ENCODE measurements around the gene TAF15.

TAF15 gene

DNA sequence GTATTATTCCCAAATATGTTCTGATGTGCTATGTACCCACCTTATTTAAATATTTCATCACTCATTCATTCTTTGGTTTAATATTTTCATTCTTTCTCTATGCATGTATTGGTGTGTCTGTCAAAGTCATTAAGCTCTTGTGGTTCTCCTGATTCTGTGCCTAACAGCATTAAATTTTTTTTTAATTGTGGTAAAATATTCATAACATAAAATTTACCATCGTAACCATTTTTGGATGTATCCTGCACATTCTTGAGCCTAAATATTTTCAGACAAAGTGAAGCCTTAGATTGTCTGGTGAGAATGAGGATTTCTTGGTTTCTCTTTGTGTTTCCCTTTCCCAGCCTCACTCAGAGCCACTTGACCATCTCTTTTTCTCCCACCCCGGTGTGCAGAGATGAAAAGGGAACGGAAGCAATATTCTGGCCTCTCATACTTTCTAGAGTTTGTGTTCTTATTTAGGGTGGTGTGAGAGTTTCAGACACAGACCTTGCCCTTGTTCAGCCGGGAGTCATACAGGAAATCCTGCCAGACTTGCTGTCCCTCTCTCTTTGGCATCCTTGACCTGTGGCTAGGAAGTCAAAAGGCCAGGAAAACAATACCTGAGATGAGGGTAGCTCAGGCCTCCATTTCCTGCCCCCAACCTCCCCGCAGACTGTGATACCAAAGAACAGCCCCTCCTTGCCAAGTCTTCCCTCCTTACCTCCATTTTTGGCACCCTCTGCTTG is 66.0 kb downstream of the TAF15 start:
- no peak for DNase-seq

DNA sequence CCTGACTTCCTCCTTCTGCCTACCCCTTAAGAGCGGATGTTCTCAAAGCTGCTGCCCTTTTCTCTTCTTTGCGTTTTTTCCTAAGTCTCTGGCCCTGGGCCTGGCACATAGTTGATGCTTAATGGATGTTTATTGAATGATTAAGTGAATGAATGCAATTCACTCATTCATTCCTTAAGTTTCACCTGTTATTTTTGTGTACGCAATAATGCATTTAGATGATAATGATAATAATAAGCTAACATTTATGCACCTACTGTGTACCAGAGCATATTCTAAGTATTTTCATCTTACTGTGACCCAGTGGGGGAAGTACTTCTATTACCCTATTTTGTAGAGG is 66.5 kb downstream of the TAF15 start:
- no peak for DNase-seq

DNA sequence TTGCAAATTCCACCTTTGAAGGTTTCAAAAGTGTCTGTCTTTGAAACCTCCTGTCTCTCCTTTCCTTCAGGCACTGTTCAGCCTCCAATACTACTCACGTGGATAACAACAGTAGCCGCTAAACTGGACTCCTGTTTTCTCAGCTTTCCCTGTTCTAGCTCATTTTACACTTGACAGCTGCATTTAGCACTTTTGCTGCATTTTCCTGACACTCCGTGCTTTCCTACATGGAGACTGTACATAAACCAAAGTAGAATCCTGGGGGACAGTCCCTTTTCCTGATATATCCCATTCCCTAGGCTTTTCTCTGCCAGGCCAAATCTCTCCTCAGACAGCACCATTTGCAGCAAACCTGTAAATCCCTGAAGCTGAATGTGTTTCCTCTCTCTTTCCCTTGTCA is 67.2 kb downstream of the TAF15 start:
- no peak for DNase-seq

DNA sequence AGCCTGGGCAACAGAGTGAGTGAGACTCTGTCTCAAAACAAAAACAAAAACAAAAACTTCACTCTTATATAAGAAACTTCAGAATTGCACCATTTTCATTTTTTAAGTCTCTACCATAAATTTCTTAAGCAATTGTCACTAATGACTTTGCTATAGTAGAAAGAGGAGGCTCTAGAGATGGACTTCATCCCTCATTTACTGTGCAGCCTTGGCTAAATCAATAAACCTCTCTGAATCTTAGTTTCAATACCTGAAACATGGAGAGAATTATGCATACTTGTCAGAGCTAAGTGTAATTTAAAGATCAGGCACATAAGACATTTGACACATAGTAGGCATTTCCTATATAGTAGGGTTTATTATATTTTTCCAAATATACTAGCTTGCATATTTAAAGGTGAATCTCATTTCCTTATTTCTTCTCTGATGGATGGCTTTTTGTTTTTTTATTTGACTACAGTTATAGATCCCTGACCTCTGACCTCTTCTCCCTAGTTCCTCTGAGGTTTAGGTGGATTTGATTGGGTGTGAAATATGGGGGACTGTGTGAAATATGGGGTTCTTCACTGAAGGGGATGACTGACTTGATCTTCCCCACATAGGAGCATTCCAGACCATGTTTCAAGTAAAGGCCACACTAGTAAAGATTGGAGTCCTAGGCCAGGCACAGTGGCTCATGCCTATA is 68.2 kb downstream of the TAF15 start:
- DNase-seq, result no peak

DNA sequence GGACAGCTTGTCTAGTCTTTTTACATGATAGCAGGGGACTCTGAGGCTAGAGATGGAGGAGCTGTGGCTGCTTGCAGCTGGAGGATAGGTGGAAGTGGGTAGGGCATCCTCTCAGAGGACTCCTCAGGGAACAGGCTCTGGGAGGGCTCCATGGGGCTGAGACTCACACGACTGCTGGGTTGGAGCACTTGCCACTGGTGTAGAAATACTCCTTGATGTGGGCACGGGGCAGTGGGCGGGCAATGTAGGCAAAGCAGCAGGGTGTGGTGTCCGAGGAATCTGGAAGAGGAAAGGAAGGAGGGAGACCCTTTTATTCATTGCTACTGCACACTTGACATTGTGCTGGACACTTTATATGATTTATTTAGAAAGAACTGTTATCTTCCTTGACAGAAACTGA is 69.1 kb downstream of the TAF15 start:
- no peak for DNase-seq

DNA sequence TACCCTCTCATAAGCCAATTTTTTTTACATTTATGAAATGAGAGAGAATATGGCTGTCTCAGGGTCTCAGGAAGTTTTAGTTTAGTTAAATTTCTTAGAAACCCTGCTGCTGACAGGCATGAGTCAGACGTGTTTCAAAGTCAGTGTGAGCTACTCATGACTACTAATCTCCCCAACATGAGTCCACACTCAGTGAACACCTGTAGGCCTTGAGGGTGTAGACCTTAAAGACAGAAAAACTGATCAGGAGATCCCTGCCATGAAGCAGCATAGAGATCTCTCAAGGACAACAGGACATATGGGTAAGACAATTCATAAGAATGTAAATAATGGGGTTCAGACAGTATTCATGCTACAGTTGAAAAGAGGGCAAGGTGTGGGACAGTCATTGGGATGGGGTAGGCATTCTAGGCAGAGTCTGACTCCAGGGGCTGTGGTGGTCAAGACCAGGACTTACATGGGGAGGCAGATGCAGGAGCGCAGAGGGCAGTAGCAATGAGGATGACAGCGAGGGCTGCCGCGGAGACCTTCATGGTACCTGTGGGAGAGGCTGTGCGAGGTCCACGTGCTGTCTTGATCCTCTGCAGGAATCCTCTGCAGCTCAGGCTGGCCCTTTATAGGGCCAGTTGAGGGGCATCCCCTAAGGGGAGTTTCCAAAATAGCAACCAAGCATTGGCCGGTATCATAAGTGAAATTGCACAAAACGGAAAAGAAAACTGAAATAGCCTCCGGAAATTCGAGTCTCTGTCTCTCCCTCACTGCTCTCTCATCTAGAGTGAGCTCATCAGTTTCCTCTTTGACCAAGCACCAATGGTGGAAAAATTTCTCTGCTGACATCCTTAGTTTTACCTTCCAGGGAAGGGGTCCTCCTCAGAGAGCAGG is 70.7 kb downstream of the TAF15 start, which contains the start of gene CCL5:
TSS of gene CCL5 (minus strand) at position 588 of the 882 bp plus-strand sequence.
- no peak for DNase-seq

DNA sequence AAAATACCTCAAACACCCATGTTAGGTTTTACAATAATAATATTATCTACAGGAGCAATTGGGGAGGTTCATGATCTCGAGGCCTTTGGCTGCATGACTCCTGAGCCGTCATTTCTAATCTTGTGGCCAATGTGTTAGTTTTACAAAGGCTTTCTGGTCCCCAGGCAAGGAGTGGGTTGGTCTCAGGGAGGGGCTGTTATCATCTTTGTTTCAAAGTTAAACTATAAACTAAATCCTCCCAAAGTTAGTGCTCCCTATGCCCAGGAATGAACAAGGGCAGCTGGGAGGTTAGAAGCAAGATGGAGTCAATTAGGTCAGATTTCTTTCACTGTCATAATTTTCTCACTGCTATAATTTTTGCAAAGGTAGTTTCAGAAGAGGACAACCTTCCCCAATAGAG is 80.0 kb downstream of the TAF15 start:
- DNase-seq, result no peak

DNA sequence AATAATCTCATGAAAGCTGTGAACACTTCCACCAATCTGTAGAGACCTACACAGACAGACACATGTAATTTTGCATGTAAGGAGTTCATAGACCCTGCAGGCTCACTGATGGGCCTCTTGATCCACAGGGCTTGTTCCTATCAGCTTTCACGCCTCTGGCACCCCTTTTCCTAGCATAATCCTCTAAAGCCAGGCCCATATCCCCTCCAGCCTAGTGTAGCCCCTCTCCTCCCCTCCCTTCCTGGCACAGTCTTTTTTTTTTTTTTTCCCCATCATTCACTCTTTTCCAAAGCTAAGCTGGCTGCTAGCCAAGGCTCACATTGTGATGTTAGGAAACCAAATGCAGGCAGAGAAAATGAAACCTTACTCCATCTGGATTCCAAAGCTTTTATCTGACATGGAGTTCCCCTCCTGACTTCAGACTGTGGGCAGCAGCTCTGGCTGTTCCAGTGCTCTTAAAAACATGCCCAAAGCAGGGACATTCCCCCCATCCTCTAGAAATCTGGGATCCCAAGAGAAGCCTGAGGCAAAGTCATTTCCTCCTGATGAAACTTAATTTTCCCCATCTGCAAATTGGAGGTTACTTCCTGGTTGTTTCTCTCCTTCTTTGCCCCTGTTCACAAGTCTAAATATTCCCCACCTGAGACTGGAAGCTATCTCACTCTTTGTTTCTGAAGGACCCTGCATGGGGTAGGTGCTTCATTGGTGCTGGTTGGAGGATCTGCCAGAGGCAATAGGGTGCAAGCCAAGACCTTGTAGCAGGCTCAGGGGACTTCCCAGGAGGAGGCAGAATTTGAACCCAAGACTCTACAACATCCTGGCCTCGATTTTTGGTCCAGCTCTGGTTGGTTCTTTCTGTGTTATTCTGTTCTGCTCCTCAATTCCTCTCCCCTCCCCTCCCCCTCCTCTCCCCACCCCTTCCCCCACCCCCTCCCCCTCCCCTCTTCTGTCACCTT is 80.8 kb downstream of the TAF15 start:
- peak; percentile 80 for DNase-seq

DNA sequence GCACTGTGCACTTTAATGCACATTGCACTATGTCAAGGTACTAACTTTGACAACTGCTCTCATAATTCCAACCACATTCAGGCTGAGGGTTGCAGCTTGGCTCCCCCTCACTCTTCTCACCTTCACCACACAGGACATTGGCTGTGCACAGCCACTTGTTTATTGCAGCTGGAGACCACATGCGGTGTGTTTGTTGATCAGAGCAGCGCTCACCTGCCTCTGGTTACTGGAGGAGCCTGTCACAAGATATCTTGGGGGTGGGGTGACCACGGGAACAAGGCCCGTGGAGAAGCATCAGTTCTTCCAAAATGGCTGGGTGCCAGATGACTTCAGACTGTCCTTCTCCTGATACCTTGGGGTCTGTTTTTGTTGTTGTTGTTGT is 81.5 kb downstream of the TAF15 start:
- no peak for DNase-seq

DNA sequence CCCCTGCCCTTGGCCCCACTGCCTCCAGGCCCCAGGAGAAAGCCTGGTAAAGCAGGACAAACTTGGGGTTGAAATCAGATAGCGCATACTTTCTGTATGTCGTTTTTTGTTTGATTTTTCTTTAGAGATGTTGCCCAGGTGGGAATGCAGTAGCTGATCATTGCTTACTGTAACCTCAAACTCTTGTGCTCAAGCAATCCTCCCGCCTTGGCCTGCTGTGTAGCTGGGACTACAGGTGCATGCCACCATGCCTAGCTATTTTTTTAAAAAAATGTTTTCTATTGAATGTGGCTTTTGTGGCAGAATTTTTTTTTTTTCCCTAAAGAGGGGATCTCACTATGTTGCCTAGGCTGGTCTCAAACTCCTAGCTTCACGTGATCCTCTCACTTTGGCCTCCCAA is 82.0 kb downstream of the TAF15 start:
- no peak for DNase-seq

DNA sequence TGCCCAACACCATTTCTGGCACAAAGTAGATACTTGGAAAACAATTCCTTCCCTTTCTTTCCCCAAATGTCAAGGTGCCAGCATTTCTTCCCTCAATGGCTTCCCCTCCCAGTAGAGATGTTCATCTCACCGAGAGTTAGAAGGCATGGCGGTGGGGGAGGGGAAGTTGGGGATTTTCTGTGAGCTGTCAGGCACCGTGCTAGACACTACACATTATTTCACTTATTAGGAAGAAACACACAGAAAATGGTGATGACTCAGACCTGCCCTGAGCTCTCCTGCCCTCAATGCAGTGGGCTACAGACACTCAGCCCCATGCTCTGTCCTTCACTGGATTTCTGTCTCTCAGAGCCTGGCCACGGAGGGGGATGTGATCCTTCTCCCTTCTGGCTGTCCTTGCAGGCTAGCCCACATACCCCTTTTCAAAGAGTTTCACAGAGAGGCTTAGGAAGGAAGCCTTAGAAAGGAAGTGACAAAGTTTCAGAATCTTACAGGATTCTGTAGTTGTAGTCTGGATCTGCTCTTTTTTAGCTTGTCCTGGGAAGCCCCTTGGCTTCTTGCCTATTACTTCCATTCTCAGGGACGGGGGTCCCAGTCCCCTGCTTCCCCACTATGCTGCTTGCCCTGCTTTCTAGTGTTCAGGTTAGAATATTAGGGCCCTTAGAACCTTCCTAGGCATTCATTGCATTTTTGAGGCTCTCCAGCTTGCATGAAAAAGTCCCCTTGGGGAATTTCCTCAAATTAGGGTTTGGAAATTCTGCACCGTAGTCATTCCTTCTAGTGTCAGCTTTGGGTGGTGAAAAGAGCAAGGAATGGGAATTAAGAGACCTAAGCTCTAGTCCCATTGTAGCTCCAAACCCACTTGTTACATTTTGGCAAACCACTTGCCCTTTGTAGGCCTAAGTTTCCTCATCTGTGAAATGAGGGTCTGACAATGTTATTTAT is 83.1 kb downstream of the TAF15 start:
- DNase-seq, result no peak

DNA sequence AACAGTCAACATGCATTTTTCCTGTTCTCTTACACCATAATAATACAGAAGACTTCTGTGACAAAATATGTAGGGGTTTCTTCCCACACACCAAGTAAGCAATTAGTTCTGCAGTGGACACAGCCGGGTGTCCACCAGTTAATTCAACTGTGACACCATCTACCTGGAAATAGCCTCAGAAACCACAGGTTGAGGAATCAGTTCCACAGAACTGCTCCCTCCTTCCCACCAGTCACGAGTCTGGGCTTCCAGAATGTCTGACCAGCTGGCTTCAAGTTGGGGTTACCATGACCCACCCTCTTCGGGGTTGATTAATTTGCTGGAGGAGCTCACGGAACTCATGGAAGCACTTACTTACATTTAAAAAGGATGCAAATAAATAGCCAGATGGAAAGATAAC is 84.5 kb downstream of the TAF15 start:
- DNase-seq, result no peak

DNA sequence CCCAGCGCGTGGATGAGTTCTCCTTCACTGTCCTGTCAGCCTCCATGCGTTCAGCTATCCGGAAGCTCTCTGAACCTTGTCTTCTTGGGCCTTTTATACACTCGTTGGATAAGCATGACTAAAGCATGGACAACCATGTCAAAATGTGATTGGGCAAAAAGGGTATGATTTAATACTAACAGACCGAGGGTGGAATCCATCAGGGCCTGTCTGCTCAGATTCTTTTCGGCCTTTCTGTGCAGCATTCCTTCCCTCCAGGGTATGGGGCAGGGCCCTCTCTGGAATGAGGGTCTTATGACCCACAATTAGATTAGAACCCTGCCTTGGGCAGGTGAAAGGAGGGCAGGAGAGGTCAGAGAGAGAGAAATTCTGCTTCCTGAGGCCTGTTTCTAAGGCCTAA is 84.9 kb downstream of the TAF15 start:
- DNase-seq, result no peak

DNA sequence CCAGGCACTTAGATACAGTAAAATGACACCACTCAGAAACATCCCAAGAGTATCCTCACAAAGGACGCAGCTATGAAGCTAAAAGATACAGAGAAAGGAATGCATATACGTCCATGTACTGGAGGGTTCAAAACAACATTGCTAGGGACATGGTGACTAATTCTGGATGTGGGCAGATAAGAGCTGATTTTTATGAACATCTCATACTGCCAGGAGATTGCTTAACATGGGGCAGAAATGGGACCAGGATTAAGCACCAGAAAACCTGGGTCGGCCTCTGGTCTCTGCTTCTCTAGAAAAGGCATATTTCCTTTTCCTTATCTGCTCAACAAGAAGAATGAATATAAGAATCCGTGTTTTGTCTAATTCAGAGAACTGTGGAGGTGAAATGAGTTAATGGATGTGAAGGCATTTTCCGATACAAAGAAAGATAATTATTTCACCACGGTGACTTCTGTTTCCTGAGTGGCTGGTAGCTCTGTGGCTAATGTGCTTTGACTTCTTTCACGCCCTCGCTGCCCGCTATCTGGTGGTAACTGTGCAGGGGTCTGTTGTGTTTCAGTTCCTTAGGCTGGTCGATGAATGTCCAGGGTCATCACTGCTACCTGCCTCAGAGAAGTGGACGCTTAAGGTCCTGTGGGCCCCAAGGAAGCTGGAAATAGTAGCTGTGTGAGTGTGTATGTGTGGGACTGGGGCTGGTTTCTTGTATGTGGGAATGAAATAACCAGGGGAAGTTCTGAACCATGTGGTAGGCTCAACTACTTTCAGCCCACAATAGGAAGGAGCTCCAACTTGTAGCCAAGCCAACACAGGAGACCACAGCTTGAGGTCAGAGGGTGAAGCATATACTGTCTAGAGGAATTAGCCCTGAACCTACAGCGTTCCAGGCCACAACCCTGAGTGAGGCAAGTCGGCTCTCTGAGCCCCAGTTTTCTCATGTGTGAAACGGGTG is 86.6 kb downstream of the TAF15 start:
- no peak for DNase-seq
